GM15510 (cell line): Measurements from ENCODE around the gene SPDYC.

Experiments
- POLR2A ChIP-seq: IDR thresholded peaks from 3 replicates; pipeline ENCODE4 v1.6.1; 2011; ENCODE audit warnings: borderline replicate concordance; ENCODE audit not compliant: insufficient read length; ENCODE audit errors: extremely low read depth

Gene SPDYC

DNA sequence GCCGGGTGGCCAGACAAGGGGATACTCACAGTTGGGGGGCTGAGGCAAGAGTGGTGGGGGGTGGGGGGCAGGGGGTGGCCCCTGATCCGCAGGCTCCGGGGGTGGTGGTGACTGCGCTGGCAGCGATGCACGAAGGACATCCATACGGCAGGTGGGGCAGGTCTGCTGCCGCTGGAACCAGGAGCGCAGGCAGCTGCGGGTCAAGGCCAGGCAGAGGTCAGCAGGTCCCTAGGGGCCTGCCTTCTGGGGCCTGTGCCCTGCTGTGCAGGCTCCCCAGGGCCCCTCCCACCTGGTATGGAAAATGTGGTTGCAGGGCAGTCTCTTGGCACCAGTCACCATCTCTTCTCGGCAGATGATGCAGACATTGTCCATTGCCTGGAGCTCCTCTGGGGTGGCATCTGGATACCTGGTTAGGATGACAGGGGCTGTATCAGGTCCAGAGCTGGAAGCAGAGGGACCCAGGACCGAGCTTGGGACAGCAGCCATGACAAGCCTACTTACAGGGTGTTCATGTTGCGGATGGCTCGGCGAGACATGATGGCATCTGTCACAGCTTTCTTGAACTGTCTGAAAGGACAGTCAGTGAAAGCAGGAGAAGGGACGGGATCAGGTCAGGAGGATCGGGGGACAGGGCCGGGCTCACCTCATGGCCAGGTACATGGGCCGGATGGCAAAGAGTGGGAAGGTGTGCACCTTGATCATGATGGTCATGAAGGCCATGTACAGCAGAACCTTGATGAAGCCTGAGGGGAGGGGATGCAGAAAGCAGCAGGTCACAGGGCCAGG is 39.2 kb upstream of the SPDYC start:
- no peak for TF ChIP-seq POLR2A

GRCh38 chr11:65131417-65131776 is 38.6 kb upstream of the SPDYC start:
- no peak for TF ChIP-seq POLR2A

DNA sequence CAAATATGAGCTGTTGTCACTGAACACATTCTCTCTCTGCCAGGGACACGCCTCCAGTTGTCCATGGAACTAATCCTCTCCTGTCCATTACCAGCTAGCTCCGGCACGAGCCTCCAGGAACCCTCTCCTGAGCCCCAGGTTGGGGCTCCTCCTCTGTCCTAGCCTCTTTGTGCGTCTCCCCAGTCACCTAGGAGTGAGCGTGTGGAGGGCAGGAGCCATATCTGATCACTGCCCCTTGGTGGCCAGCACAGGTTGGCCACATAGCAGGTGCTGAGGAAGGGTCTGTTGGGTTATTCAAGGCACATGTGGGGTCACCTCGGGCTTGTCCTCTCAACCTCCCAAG is 38.2 kb upstream of the SPDYC start:
- no peak for TF ChIP-seq POLR2A

DNA sequence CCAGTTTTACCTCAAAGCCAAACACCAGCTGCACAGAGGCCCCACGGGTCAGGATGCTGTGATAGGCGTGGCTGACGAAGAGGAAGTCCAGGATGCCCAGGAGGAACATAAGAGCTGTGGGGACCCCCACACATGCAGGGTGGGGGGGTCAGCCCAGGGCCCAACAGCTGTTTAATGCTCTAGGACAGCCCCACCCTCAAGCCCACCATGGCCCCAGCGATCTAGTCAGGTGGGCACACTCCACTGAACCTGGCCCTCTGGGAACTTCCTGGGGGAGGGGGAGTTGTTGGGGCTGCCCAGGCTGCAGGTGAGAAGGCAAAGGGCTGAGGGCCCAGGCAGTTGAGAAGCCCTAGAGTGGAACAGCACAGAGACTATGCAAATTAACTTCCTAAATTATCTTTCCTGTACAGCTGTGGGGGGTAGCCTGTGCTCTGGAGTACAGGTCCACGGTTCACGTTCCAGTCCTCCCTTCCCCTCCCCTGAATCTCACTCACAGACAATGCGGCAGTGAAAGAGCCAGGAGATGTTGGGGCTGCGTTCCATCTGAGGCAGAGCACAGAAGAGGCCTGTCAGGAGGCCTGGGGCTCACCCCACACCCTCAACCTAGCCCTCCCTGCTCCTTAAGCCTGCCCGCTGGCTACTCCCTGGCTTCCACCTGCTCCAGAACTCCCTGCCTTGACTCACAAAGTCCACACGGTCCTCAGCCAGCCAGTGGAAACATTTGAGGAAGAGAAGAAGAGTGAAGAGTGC is 37.6 kb upstream of the SPDYC start:
- peak; percentile 74 for TF ChIP-seq POLR2A

DNA sequence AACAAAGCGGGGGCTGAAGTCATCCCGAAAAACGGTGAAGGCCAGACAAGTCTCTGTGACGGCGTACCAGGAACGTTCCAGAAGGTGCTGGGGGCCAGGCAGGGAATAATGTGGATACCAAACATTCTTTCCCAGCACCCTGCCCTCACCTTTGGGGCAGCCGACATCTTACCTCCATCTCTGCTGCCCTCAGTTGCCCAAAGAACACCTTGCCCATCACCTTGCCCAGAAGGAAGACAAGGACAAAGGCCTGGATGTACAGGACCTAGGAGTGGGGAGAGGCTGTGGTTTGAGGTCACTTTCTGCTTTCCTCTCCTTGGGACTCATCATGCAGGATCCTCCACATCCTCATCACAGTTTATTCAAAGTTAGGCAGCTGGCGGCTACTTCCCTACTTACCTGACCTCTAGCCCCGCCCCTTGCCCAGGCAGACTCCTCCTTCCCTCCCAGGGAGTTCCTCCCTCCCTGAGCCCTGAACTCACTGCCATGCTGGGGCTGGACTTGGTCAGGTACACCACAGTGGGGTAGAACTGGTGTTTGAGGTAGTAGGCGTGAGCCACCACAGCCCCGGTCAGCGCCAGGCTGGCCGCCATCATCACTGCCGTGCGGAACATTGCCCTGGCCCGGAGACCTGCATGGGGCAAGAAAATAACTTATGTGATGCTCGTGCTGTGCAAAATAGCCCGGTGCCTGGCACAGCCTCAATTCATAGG is 36.9 kb upstream of the SPDYC start:
- peak; percentile 44 for TF ChIP-seq POLR2A

DNA sequence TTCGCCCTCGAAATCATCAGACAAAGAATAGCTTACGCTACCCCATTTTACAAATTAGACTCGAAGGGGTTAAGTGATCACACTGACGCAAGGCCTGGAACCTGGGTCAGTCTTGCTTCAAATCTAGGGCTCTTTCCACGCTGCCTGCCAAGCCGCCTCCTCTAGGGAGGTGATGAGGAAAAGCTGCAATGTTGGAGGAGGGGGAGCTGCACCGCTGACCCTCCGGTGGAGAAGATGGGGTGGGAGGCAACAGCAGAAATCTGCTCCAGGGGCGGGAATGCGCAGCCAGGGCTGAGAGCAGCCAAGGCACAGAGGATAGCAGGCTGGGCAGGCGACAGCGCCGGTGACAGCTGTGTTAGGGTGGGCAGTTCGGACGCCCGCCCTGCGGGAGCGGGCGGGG is 36.3 kb upstream of the SPDYC start:
- TF ChIP-seq POLR2A: no peak

GRCh38 chr11:65134240-65134951 is 35.6 kb upstream of the SPDYC start, which contains the start of gene SYVN1:
Gene SYVN1, minus strand, starts transcription at chr11:65134519. Its CDS starts 918 bp downstream, at chr11:65133601.
- peak; percentile 86 for TF ChIP-seq POLR2A

DNA sequence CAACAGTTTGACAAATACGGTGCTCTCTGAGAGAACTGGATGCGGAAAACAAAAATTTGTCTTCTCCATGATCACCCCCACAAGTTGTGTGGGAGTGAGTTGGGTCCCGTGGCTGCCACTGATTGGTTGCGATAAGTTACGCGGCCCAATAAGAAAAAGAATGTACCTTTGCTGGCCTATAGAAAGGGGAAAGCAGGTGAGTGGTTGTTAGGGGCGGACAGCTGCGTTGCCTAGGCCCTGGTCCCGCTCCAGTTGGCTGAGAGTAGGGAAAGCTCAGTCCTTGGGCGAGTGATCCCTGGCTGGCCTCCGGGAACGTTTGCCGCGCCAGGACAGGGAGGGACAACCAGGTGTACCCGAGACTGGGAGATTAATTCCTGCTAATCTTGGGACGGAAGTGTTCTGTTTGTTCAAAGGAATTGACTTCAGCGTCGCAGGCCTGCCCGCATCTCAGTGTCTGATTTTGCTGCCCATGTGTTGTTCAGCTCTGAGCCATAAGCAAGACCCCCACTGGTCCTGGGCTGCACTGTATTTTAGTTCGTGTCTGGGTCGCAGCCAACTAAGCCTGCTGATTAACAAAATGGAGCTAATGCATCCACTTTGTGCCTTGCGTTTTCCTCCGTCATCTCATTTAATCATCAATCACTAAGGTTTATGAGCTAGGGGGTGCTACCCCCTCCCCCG is 34.9 kb upstream of the SPDYC start:
- TF ChIP-seq POLR2A: peak; percentile 68

- TF ChIP-seq POLR2A: no peak
These were observed 34.3 kb upstream of the SPDYC start for GRCh38 chr11:65135633-65136145.

GRCh38 chr11:65136515-65137096 is 33.4 kb upstream of the SPDYC start:
- no peak for TF ChIP-seq POLR2A

DNA sequence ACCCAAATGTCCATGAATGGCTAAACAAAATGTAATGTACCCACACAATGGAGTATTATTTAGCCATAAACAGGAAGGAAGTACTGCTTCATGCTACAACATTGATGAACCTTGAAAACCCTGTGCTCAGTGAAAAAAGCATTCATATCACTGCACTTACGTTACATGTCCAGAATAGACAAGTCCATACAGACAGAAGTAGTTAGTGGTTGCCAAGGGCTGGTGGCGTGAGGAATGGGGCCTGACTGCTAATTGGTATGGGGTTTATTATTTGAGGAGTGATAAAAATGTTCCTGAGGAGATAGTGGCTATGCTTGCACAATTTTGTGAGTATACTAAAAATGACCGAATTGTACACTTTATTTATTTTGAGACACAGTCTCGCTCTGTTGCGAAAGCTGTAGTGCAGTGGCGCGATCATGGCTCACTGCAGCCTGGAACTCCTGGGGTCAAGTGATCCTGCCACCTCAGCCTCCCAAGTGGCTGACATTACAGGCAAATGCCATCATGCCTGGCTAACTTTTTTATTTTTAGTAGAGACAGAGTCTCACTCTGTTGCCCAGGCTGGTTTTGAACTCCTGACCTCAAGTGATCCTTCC is 28.0 kb upstream of the SPDYC start:
- TF ChIP-seq POLR2A: no peak

DNA sequence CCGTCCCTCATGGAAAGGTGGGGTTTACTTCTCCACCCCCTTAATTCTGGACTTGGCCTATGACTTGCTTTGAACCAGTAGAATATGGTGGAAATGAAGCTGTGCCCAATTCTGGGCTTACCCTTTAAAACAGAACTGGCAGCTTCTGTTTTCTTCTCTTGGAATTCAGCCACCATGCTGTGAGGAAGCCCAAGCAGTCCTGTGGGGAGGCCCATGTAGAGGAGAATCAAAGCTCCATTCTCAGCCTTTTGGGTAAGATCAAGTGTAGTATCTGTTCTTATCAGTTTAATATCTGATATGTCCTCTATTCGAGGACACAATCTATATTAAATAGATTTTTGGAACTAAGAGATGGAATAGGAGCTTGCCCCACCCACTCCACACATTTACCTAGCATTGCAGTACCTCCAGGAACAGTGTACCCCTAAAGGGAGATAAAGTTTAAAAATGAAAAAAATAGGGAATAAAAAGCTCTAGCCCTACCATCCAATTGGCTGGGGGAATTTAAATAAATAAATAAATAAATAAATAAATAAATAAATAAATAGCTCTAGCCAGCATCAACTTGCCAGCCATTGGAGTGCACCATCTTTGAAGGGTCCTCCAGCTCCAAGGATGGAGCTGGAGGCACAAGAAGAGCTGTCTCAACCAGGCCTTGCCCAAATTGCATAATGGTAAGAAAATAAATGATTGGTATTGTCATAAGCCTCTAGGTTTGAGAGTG is 22.5 kb upstream of the SPDYC start:
- no peak for TF ChIP-seq POLR2A

DNA sequence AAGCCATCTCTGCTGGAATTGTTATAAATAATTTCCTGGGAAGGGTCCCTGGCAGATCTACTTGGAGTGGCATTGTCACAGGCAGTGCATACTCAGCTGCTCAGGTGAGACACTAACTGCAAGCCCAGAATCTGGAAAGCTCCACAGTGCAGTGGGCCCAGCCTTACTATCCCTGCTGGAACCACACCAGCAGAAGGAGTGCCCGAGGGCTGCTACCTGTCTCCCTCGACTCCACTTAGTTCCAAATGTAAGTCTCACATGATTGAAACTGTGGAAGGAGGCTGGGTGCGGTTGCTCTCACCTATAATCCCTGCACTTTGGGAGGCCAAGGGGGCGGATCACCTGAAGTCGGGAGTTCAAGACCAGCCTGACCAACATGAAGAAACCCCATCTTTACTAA is 21.4 kb upstream of the SPDYC start:
- no peak for TF ChIP-seq POLR2A

DNA sequence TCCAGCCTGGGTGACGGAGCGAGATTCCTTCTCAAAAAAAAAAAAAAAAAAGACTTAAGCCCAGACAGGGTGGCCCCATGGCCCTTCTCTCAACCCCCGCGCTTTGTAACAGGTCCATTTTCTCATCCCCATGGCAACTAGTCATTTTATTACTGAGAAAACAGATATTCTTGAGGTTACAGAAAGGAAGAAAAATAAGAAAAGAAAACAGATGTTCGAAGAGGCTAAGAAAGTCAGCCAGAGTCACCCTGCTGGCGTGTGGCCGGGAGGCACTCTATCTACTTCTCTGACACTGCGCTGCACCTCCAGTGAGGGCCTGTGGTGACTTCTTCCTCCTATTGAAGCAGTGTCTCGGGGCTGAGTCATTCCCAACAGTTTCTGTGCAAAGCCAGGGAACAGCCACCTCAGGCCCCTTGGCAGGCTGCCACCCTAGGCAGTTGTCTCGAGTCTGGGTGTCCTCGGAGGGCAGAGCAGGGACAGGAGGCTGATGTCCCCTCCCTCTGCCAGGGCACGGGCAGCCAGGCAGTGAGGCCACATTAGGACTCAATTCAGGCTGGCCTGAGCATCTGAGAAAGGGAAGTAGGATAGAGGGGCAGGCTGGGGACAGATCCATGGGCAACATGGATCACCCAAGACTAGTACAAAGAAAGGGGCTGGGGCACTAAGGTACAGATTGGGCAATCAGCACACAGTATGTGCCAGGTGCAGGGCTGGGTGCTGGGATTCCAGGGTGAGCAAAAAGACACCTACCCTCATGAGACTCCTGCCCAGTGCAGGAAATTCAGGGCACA is 19.3 kb upstream of the SPDYC start:
- no peak for TF ChIP-seq POLR2A
